GM12874 (cell line): ENCODE measurements around the gene RBPJL.

ENCODE experiments used
- TF ChIP-seq, protein P1 (sequence below): IDR thresholded peaks from 2 replicates; pipeline ENCODE4 v1.5.1; 2011; ENCODE audit warnings: low read depth, mild to moderate bottlenecking, control low read depth, low read length, moderate library complexity; ENCODE audit not compliant: insufficient read depth

Gene RBPJL

DNA sequence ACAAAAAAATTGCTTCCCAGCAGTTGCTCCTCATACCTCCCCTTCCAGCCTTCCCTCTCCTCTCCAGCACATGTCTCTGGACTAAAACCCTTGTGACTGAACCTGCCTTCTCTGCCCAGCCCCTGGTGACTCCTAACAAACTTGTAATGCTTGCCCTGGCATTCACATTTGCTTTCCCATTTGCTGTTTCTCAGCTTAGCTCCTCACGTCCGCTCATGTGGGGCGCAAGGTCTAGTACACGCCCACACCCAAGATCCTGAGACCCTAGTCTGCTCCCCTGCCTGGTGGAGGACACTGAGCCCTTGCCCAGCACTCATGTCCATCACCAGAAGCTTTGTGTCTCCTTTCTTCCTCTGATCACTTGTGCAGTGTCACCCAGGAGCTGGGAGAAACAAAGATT is 18.3 kb upstream of the RBPJL start:
- TF ChIP-seq, protein P1, sequence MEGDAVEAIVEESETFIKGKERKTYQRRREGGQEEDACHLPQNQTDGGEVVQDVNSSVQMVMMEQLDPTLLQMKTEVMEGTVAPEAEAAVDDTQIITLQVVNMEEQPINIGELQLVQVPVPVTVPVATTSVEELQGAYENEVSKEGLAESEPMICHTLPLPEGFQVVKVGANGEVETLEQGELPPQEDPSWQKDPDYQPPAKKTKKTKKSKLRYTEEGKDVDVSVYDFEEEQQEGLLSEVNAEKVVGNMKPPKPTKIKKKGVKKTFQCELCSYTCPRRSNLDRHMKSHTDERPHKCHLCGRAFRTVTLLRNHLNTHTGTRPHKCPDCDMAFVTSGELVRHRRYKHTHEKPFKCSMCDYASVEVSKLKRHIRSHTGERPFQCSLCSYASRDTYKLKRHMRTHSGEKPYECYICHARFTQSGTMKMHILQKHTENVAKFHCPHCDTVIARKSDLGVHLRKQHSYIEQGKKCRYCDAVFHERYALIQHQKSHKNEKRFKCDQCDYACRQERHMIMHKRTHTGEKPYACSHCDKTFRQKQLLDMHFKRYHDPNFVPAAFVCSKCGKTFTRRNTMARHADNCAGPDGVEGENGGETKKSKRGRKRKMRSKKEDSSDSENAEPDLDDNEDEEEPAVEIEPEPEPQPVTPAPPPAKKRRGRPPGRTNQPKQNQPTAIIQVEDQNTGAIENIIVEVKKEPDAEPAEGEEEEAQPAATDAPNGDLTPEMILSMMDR: no peak

DNA sequence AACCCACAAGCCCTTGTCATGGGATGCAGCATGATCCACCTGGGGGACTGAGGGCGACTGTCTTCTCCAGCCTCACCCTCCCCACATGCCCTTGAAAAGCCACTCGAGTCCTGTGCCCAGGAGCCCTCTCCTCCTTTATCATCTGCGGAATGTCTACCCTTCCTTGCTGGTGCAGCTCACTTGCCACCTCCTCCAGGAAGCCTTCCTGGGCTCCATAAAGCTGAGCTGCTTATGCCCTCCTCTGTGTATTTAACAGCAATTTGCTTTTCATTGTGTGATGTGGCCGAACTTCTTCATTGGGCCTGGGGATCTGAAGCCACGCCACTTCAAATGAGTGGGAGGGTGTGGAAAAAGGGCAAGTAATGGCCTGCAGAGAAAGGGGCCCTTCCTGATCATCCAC is 17.8 kb upstream of the RBPJL start:
- TF ChIP-seq, protein P1: no peak

DNA sequence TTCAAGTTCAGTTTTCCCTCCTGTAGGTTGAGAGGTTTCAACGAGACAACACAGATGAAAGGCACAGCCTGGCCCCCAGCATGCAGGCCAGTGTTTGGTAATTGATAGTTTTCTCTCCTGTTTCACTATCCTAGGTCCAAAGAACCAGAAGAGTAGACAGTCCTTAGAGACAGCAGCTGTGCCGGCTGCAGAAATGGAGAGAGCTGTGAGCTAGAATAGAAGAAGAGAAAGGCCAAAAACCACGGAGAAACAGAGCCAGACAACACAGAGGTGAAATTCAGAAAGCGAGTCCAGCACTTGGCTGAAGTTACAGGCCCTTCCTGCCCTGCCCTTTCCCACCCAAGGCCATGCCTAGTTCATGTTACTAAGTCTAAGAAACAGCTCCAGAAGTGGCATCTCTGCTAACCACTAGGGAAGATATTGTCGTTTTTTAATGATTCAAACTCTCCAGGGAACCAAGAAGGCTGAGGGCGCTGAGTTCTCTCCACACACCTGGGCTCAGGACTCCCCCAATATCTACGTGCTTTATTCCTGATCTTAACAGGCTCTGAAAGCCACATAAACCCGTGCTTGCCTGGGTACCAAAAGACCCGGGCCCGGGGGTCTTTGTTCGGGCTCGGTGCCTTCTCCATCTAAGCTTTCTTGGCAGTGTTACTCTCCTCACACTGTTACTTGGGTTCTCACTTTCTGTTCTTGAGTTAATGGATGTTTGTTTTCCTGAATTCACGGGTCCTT is 16.5 kb upstream of the RBPJL start:
- TF ChIP-seq, protein P1: no peak

DNA sequence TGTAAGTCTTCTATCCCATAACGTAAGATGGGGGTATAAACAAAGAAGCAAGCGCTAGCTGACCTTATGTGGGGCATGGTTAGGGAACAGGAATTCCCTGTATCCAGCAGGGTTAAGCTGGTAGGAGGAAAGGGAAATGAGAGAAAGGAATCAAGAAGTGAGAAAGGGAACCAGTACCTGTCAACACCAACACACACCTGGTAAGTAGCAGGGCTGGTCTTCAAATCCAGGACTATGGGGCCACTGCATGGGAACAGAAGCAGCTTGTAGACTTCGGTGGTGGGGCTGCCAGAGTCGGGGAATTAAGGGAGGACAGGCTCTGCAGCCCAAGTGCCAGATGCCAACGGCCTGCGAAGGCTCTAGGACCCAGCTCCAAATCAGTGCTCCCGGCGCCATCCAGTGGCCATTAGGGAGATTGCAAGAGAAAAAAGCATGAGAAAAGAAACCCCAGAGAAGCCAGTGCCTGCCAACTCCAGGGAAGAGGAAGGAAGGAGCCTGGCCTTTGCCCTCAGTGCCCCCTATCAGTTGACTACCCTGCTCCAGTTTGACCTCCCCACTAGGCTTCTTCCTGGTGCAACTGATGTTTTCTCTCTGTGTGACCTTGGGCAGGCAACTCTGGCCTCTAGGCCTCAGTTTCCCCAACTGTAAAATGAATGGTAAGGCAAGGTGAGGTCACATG is 15.8 kb upstream of the RBPJL start:
- TF ChIP-seq, protein P1: peak; percentile 91

DNA sequence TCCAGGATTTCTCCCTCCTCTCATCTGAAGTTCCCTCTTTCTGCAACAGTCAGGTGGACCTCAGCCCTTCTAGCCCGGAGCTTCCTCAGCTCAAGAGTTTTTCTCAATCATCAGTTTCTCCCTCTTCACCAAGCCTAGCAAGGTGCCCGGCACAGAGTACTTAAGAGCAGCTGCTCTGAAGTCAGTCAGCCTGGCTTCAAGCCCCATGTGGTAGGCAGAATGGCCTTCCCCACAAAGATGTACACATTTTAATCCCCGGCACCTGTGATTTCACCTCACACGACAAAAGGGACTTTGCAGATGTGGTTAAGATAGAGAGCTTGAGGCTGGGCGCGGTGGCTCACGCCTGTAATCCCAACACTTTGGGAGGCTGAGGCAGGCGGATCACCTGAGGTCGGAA is 15.1 kb upstream of the RBPJL start:
- TF ChIP-seq, protein P1: no peak

DNA sequence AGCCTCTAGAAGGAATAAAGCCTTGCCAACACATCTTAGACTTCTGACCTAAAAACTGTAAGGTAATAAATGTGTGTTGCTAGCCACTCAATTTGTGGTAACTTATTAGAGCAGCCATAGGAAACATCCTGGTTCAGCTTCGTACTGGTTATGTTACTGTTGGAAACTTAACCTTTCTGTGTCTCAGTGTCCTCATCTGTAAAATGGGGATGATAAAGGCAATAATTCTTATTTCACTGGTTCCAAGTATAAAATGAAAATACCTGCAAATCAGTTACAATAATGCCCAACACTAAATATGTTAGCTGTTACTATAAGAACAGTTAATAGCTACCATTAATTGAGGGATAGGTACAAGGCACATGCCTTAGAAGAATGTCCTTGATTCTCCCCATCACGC is 14.3 kb upstream of the RBPJL start:
- TF ChIP-seq, protein P1: no peak

DNA sequence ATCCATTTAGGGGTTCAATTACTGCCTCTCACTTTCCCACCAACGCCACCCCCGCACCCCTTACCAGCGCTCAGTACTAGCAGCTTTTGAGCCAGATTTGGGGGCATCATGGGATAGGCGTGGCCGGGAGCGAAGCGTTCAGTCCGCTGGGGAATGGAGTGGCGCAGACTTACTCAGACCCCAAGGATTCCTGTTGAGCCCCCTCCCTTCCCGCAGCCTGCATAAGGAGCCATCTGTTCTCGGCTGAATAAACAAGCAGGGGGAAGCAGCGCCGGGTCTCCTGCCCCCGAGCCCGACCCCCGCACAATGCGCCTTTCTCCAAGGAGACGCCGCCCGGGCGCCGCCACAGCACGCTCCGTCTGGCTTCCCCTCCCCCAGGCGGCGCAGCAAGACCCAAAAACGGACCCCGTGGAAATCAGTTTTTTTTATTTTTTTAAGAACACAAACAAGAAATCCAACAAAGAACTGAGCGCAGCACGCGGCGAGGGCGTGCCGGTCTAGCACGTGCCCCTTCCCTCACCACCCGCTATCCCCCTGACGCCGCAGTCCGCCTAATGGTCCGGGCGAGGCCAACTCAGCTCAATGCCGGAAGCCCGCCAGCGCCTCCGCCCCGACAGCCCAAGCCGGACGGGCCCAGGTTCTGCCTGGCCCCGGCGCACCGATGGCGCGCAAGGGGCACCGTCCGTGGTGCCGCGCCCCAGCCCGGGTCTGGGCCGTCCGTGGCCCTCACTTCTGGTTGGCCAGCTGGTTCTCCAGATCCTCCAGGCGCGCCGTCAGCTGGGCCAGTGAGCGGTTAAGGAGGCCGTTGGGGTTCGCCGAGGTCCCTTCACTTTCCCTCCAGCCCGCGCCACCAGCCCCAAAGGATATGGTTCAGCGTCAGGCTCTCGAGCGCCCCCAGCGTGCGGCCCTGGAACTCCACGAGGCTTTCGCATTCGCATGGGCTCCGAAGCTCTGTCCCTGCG is 13.3 kb upstream of the RBPJL start:
- TF ChIP-seq, protein P1: peak; percentile 96
